ENCODE data around the gene MBOAT1.

DNA sequence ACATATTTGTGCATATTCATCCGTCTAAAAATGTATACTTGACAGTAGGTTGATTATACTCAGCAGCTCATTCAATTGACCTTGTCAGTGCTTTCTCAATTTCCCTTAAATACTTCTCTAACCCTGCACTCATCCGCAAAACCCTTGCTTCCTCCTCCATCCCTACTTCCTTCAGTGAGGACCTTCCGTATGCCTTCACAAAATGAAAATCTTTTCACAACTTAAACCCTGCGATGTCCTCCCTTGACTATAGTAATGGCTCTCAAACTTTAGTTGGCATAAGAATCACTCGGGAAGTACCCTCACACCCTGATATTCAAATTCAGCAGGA is 5.2 kb downstream of the MBOAT1 start:
- TF ChIP-seq, protein P1, sequence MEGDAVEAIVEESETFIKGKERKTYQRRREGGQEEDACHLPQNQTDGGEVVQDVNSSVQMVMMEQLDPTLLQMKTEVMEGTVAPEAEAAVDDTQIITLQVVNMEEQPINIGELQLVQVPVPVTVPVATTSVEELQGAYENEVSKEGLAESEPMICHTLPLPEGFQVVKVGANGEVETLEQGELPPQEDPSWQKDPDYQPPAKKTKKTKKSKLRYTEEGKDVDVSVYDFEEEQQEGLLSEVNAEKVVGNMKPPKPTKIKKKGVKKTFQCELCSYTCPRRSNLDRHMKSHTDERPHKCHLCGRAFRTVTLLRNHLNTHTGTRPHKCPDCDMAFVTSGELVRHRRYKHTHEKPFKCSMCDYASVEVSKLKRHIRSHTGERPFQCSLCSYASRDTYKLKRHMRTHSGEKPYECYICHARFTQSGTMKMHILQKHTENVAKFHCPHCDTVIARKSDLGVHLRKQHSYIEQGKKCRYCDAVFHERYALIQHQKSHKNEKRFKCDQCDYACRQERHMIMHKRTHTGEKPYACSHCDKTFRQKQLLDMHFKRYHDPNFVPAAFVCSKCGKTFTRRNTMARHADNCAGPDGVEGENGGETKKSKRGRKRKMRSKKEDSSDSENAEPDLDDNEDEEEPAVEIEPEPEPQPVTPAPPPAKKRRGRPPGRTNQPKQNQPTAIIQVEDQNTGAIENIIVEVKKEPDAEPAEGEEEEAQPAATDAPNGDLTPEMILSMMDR (IDR thresholded peaks at IDR 0.05; ENCODE audit: insufficient read depth, low read depth, low read length) = no peak
- no peak for TF ChIP-seq EZH2 (IDR thresholded peaks at IDR 0.05; ENCODE audit: insufficient read depth, low read length)

All from astrocyte (in vitro differentiated cells and primary cell).